CD14-positive monocyte (primary cell): ENCODE results near the gene EPHA2. TPM values are rescaled to one million over a fixed set of nuclear protein-coding genes. Genes with fewer than 3 reads are reported as not detected.

Experiments
- DNase-seq, 3 donors: peaks; one replicate each; pipeline ENCODE4 v3.0.0-alpha.2; 2011 to 2022
- H2AFZ ChIP-seq: 2 replicates; pipeline ENCODE4 v1.6.0; 2012; ENCODE audit warnings: mild to moderate bottlenecking, low read depth, low read length, inconsistent platforms; ENCODE audit not compliant: insufficient read depth, poor library complexity, severe bottlenecking
- H3K27ac ChIP-seq, 2 donors: 1 replicate in 1 of 2; 2 replicates in 1 of 2; pipeline ENCODE4 v1.5.1; 2012 to 2013; ENCODE audit warnings: low read length in 2 of 2, control low read depth in 1 of 2, inconsistent platforms in 1 of 2, low read depth in 1 of 2, mild to moderate bottlenecking in 1 of 2
- H3K27me3 ChIP-seq, 2 donors: one replicate each; pipeline versions ENCODE4 v1.6.0 to v1.6.1; 2011 to 2013; ENCODE audit warnings: low read length in 2 of 2; ENCODE audit not compliant: control insufficient read depth in 2 of 2, insufficient read depth in 2 of 2
- H3K36me3 ChIP-seq, 2 donors: replicated peaks in 1 of 2; 1 replicate in 1 of 2; 2 replicates in 1 of 2; pipeline versions ENCODE4 v1.5.1 to v1.6.1; 2012 to 2013; ENCODE audit warnings: low read length in 2 of 2, control low read depth in 1 of 2, inconsistent platforms in 1 of 2, mild to moderate bottlenecking in 1 of 2; ENCODE audit not compliant: insufficient read depth in 2 of 2, control insufficient read depth in 1 of 2
- H3K4me1 ChIP-seq, 2 donors: 1 replicate in 1 of 2; 2 replicates in 1 of 2; pipeline versions ENCODE4 v1.5.1 to v1.6.1; 2012 to 2013; ENCODE audit warnings: low read length in 2 of 2, control low read depth in 1 of 2, inconsistent platforms in 1 of 2, mild to moderate bottlenecking in 1 of 2, moderate library complexity in 1 of 2; ENCODE audit not compliant: insufficient read depth in 2 of 2, control insufficient read depth in 1 of 2
- H3K4me2 ChIP-seq: replicated peaks from 2 replicates; pipeline ENCODE3; 2012; ENCODE audit warnings: low read length, moderate library complexity, mild to moderate bottlenecking; ENCODE audit not compliant: poor library complexity, severe bottlenecking; ENCODE audit errors: extremely low read depth
- H3K4me3 ChIP-seq, 3 experiments: fragments of 200-600 bp in 1 of 3; sonication (generic) in 1 of 3; replicated peaks in 1 of 3; 1 replicate in 2 of 3; 2 replicates in 1 of 3; pipeline ENCODE4 v1.5.1; 2011 to 2013; ENCODE audit warnings: low read length in 3 of 3, mild to moderate bottlenecking in 3 of 3, control low read depth in 2 of 3, low read depth in 2 of 3, inconsistent platforms in 1 of 3, moderate library complexity in 1 of 3
- H3K79me2 ChIP-seq: 2 replicates; pipeline ENCODE4 v1.6.0; 2012; ENCODE audit warnings: mild to moderate bottlenecking, control low read depth, inconsistent platforms, low read length, moderate library complexity; ENCODE audit not compliant: insufficient read depth
- H3K9ac ChIP-seq: 2 replicates; pipeline ENCODE4 v1.6.0; 2017; ENCODE audit warnings: low read length, mild to moderate bottlenecking; ENCODE audit not compliant: insufficient read depth, poor library complexity, severe bottlenecking
- H3K9me3 ChIP-seq, 2 donors: replicated peaks in 1 of 2; 1 replicate in 1 of 2; 2 replicates in 1 of 2; pipeline versions ENCODE4 v1.5.1 to v1.6.1; 2012 to 2013; ENCODE audit warnings: low read length in 2 of 2, control low read depth in 1 of 2; ENCODE audit not compliant: control insufficient read depth in 1 of 2, insufficient read depth in 1 of 2
- H4K20me1 ChIP-seq: 2 replicates; pipeline ENCODE4 v1.6.0; 2012; ENCODE audit warnings: mild to moderate bottlenecking, low read length, control low read depth, moderate library complexity; ENCODE audit not compliant: insufficient read depth
- H3K27ac Mint-ChIP-seq, 7 donors: one replicate each; pipeline ENCODE4 v1.8.0; 2020; ENCODE audit warnings: mild to moderate bottlenecking in 7 of 7, mixed read lengths in 7 of 7, moderate library complexity in 6 of 7, inconsistent platforms in 2 of 7
- H3K27me3 Mint-ChIP-seq, 3 donors: one replicate each; pipeline ENCODE4 v1.8.0; 2021 to 2022; ENCODE audit warnings: low read depth in 3 of 3, mild to moderate bottlenecking in 3 of 3, mixed read lengths in 3 of 3, moderate library complexity in 3 of 3, inconsistent platforms in 1 of 3
- H3K36me3 Mint-ChIP-seq, 2 donors: one replicate each; pipeline ENCODE4 v1.8.0; 2020; ENCODE audit warnings: mixed read lengths in 2 of 2, inconsistent platforms in 1 of 2, mild to moderate bottlenecking in 1 of 2
- H3K4me1 Mint-ChIP-seq: one replicate; pipeline ENCODE4 v1.8.0; 2020; ENCODE audit warnings: mild to moderate bottlenecking, mixed read lengths
- H3K4me3 Mint-ChIP-seq, 2 donors: one replicate each; pipeline ENCODE4 v1.8.0; 2020; ENCODE audit warnings: mild to moderate bottlenecking in 2 of 2, mixed read lengths in 2 of 2, moderate library complexity in 1 of 2
- H3K9me3 Mint-ChIP-seq, 7 donors: one replicate each; pipeline ENCODE4 v1.8.0; 2020 to 2022; ENCODE audit warnings: mixed read lengths in 7 of 7, mild to moderate bottlenecking in 6 of 7, moderate library complexity in 6 of 7, inconsistent platforms in 2 of 7
- CTCF ChIP-seq: fragments of 200-600 bp; IDR thresholded peaks from one replicate; pipeline ENCODE4 v1.8.0; 2022; ENCODE audit warnings: antibody characterized with exemption, mild to moderate bottlenecking
- WGBS: methylation state at CpG from one replicate; pipeline ENCODE4 v1.1.5; 2013; ENCODE audit warnings: missing lambda C conversion rate; ENCODE audit not compliant: insufficient coverage; 5-methylcytosine and 5-hydroxymethylcytosine counted together
- intact Hi-C, 2 donors: fragments of 100-400 bp; cut with micrococcal nuclease; formaldehyde crosslinking; loops; one replicate each; pipeline versions ENCODE4 v1.15.0 to v1.15.1; 2023
- polyA plus RNA-seq, 3 donors: library from polyadenylated mRNA; depleted of rRNA in 1 of 3; unstranded in 2 of 3; stranded (reverse) in 1 of 3; fragments of 300-500 nt in 2 of 3; fragments of >200 nt in 1 of 3; fragmentation: Illumina TruSeq in 2 of 3; gene quantifications; 1 replicate in 2 of 3; 2 replicates in 1 of 3; pipeline ENCODE4 v1.2.3, GENCODE V29; 2012 to 2021

EPHA2 gene
- polyA plus RNA-seq, 3 donors = 0.03 TPM; not detected in 2

- 95% methylated on average over 7 of the region's 7 CpGs for WGBS
- peaks cover 0 to 2% (median 0%) of the 10 kb centered on the region in 7 donors for H3K9me3 Mint-ChIP-seq
- H3K4me1 Mint-ChIP-seq = no peaks in the 10 kb centered on the region
- Histone ChIP-seq H3K27ac (no peak overlapping the region), H4K20me1 (no peaks in the 10 kb centered on the region), H3K27me3 (no peaks in the 10 kb centered on the region), H2AFZ (no peak overlapping the region), H3K9ac (no peak overlapping the region), H3K4me3 (no peak overlapping the region), H3K4me2 (no peak overlapping the region), H3K79me2 (no peaks in the 10 kb centered on the region), H3K36me3 (no peaks in the 10 kb centered on the region), H3K4me1 (no peaks in the 10 kb centered on the region), H3K9me3 (no peaks in the 10 kb centered on the region)
- intact Hi-C loops = no loop called here
- peaks cover 12 to 25% (median 20%) of the 10 kb centered on the region in 3 donors for H3K27me3 Mint-ChIP-seq
- no peak for TF ChIP-seq CTCF
- no peak overlapping the region for H3K27ac Mint-ChIP-seq
- H3K36me3 Mint-ChIP-seq = no peaks in the 10 kb centered on the region
- H3K4me3 Mint-ChIP-seq = no peak overlapping the region
- no peak for DNase-seq
Measured at GRCh38 chr1:16143005-16143565, 12.8 kb downstream of the EPHA2 start.

GRCh38 chr1:16142383-16142995 lies 13.4 kb downstream of the EPHA2 start:
- Histone ChIP-seq H3K36me3 (no peaks in the 10 kb centered on the region), H3K79me2 (no peaks in the 10 kb centered on the region), H3K9me3 (no peaks in the 10 kb centered on the region), H3K27me3 (no peaks in the 10 kb centered on the region), H2AFZ (no peak overlapping the region), H4K20me1 (no peaks in the 10 kb centered on the region), H3K4me3 (no peak overlapping the region), H3K9ac (no peak overlapping the region), H3K27ac (no peak overlapping the region), H3K4me2 (no peak overlapping the region), H3K4me1 (no peaks in the 10 kb centered on the region)
- Mint-ChIP-seq H3K9me3 (peaks cover 0 to 2% (median 0%) of the 10 kb centered on the region in 7 donors), H3K36me3 (no peaks in the 10 kb centered on the region), H3K27ac (no peak overlapping the region), H3K27me3 (peaks cover 12 to 22% (median 20%) of the 10 kb centered on the region in 3 donors), H3K4me1 (no peaks in the 10 kb centered on the region), H3K4me3 (no peak overlapping the region)
- 95% methylated on average over 5 of the region's 5 CpGs for WGBS
- intact Hi-C loops = no loop called here
- DNase-seq = no peak
- no peak for TF ChIP-seq CTCF
